DOHH2 (cell line): ENCODE results near the gene ABCB8.

Experiments
- EZH2phosphoT487 ChIP-seq: fragments of 200-600 bp; sonication (generic); IDR thresholded peaks from 2 replicates; pipeline ENCODE4 v1.6.1; 2017; ENCODE audit warnings: borderline replicate concordance, mild to moderate bottlenecking, antibody characterized with exemption, low read length, moderate library complexity, mixed read lengths
- TF ChIP-seq, protein P1 (sequence below): fragments of 200-600 bp; sonication (generic); IDR thresholded peaks from one replicate; pipeline ENCODE4 v1.5.1; 2014; ENCODE audit warnings: antibody characterized with exemption, mild to moderate bottlenecking, low read depth, low read length; ENCODE audit not compliant: poor library complexity, severe bottlenecking

DNA sequence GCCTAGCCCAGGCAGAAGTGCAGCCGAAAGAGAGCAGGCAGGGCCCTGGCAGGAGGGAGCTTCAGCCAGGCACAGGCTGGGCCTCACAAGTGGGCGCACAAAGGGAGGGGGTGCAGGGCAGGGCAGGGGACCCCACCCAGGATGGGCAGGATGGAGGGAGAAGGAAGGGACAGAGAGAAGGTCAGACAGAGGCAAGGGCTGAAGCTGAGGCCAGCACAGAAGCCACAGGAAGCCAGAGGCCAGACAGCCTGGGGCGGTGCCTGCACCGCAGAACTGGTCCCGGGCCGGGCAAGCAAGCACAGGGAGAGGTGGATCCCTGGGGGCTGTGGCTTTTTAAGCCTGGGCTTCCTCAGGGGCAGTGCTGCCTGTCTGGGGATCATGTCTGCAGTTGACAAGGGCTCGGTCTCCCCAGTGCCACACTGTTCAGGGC, 20.8 kb upstream of the ABCB8 start:
- no peak for TF ChIP-seq EZH2phosphoT487
- TF ChIP-seq, protein P1, sequence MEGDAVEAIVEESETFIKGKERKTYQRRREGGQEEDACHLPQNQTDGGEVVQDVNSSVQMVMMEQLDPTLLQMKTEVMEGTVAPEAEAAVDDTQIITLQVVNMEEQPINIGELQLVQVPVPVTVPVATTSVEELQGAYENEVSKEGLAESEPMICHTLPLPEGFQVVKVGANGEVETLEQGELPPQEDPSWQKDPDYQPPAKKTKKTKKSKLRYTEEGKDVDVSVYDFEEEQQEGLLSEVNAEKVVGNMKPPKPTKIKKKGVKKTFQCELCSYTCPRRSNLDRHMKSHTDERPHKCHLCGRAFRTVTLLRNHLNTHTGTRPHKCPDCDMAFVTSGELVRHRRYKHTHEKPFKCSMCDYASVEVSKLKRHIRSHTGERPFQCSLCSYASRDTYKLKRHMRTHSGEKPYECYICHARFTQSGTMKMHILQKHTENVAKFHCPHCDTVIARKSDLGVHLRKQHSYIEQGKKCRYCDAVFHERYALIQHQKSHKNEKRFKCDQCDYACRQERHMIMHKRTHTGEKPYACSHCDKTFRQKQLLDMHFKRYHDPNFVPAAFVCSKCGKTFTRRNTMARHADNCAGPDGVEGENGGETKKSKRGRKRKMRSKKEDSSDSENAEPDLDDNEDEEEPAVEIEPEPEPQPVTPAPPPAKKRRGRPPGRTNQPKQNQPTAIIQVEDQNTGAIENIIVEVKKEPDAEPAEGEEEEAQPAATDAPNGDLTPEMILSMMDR = no peak
